K562 (cell line): Measurements from ENCODE around the gene DCAF15. TPM values are rescaled to one million over a fixed set of nuclear protein-coding genes. Genes with fewer than 3 reads are reported as not detected.

Experiments
- ATAC-seq: fragments of 200-7000 bp; cut with Tn5 transposase; 3 replicates; pipeline ENCODE4 v1.9.1; 2020; ENCODE audit warnings: moderate library complexity
- BruUV-seq: library from RNA; stranded (reverse); fragments of 400-500 nt; replicated peaks from 2 replicates; lab custom pipeline; 2021; lab: Mats Ljungman, UMichigan
- CTCF ChIA-PET: fragments of 300-600 bp; formaldehyde crosslinking; extraction: SDS; loops from one replicate; lab custom pipeline; 2021; ENCODE audit warnings: low intra/inter-chr PET ratio; lab: Yijun Ruan, JAX
- POLR2A ChIA-PET: fragments of 300-600, 350-650 bp; sonication (Branson Sonifier 250); formaldehyde crosslinking; extraction: SDS; loops from one replicate; lab custom pipeline; 2021; ENCODE audit warnings: antibody characterized with exemption, inconsistent platforms; lab: Yijun Ruan, JAX
- DNase-seq, 4 experiments: peaks; one replicate each; pipeline versions ENCODE4 v3.0.0 to v3.0.0-alpha.2; 2011 to 2018; ENCODE audit warnings: low spot score in 3 of 4, mixed read lengths in 3 of 4; ENCODE audit errors: extremely low read depth in 1 of 4
- FAIRE-seq: peaks from 2 replicates; lab custom pipeline; 2011; peaks lifted over from hg19 to GRCh38; lab: Jason Lieb, UNC
- H2AFZ ChIP-seq: 2 replicates; pipeline ENCODE4 v1.6.0; 2011; ENCODE audit warnings: low read depth, low read length, control low read depth, inconsistent platforms
- H3K27ac ChIP-seq: fragments of 200-600 bp; 3 replicates; pipeline ENCODE4 v1.8.0; 2011; ENCODE audit warnings: low read depth, mild to moderate bottlenecking, control low read depth, inconsistent platforms, low read length, moderate library complexity, mixed read lengths; ENCODE audit errors: extremely low read depth
- H3K27me3 ChIP-seq, 2 experiments: fragments of 300-600 bp in 1 of 2; 2 replicates in 1 of 2; 3 replicates in 1 of 2; pipeline versions ENCODE4 v1.6.0 to v1.8.0; 2011; ENCODE audit warnings: inconsistent platforms in 2 of 2, low read length in 2 of 2, mild to moderate bottlenecking in 1 of 2, mixed read lengths in 1 of 2, moderate library complexity in 1 of 2; ENCODE audit not compliant: control insufficient read depth in 2 of 2, insufficient read depth in 2 of 2
- H3K36me3 ChIP-seq: fragments of 300-600 bp; 3 replicates; pipeline ENCODE4 v1.8.0; 2011; ENCODE audit warnings: mild to moderate bottlenecking, low read length, inconsistent platforms; ENCODE audit not compliant: control insufficient read depth, insufficient read depth
- H3K4me1 ChIP-seq, 2 experiments: fragments of 200-600 bp in 1 of 2; replicated peaks in 1 of 2; 2 replicates in 1 of 2; 3 replicates in 1 of 2; pipeline versions ENCODE4 v1.5.1 to v1.8.0; 2011; ENCODE audit warnings: inconsistent platforms in 2 of 2, low read length in 2 of 2, mild to moderate bottlenecking in 1 of 2, mixed read lengths in 1 of 2, moderate library complexity in 1 of 2; ENCODE audit not compliant: control insufficient read depth in 2 of 2, insufficient read depth in 2 of 2
- H3K4me2 ChIP-seq: 2 replicates; pipeline ENCODE4 v1.6.1; 2011; ENCODE audit warnings: low read length, control low read depth, inconsistent platforms, mixed read lengths; ENCODE audit not compliant: insufficient read depth
- H3K4me3 ChIP-seq: fragments of 200-600 bp; sonication (generic), shearing (Covaris generic); 2 replicates; pipeline ENCODE4 v1.5.1; 2016; ENCODE audit warnings: control low read depth, inconsistent platforms
- H3K79me2 ChIP-seq: fragments of 200-600 bp; 3 replicates; pipeline ENCODE4 v1.8.0; 2011; ENCODE audit warnings: low read length, inconsistent platforms; ENCODE audit not compliant: control insufficient read depth, insufficient read depth
- H3K9ac ChIP-seq, 2 experiments: 2 replicates each; pipeline versions ENCODE4 v1.6.0 to v1.6.1; 2011; ENCODE audit warnings: low read depth in 2 of 2, low read length in 2 of 2, control low read depth in 1 of 2, inconsistent platforms in 1 of 2, mild to moderate bottlenecking in 1 of 2, mixed read lengths in 1 of 2; ENCODE audit not compliant: insufficient read depth in 1 of 2
- H3K9me1 ChIP-seq: one replicate; pipeline ENCODE4 v1.6.0; 2011; ENCODE audit warnings: inconsistent platforms, mild to moderate bottlenecking, low read length, moderate library complexity; ENCODE audit not compliant: control insufficient read depth, insufficient read depth
- H3K9me3 ChIP-seq: replicated peaks from 2 replicates; pipeline ENCODE4 v1.5.1; 2011; ENCODE audit warnings: low read depth, low read length, inconsistent platforms; ENCODE audit not compliant: control insufficient read depth, insufficient read depth
- H4K20me1 ChIP-seq: replicated peaks from 2 replicates; pipeline ENCODE4 v1.6.1; 2011; ENCODE audit warnings: low read length, inconsistent platforms, mixed read lengths; ENCODE audit not compliant: control insufficient read depth, insufficient read depth
- ADNP ChIP-seq: fragments of 200-800 bp; sonication (Bioruptor generic); IDR thresholded peaks from 2 replicates; pipeline ENCODE4 v1.6.1; 2016; ENCODE audit warnings: missing genetic modification characterization, missing compliant biosample characterization
- ARID1B ChIP-seq: fragments of 450-650 bp; IDR thresholded peaks from 2 replicates; pipeline ENCODE4 v1.6.1; 2016; ENCODE audit warnings: antibody characterized with exemption, mild to moderate bottlenecking, inconsistent platforms
- TCF7 ChIP-seq: sonication (generic); IDR thresholded peaks from 2 replicates; pipeline ENCODE4 v1.6.1; 2016; ENCODE audit warnings: antibody characterized with exemption, borderline replicate concordance
- ZBTB9 ChIP-seq: fragments of 450-650 bp; formaldehyde crosslinking; IDR thresholded peaks from 2 replicates; pipeline ENCODE4 v1.4.0; 2020; ENCODE audit warnings: mild to moderate bottlenecking, moderate library complexity
- ZNF24 ChIP-seq: fragments of 450-650 bp; IDR thresholded peaks from 2 replicates; pipeline ENCODE4 v1.6.1; 2016
- WGBS: fragments of 100-300 bp; shearing (Covaris generic); methylation state at CpG from one replicate; pipeline ENCODE4 v1.1.6; 2016; ENCODE audit warnings: low coverage, mixed read lengths; ENCODE audit not compliant: insufficient coverage; ENCODE audit errors: missing lambda C conversion rate; 5-methylcytosine and 5-hydroxymethylcytosine counted together
- in situ Hi-C: fragments of 300-500 bp; cut with MboI; formaldehyde crosslinking; loops from 4 replicates; pipeline ENCODE4 v1.15.0; 2018; ENCODE audit warnings: inconsistent platforms, mixed read lengths
- intact Hi-C: fragments of 100-400 bp; cut with micrococcal nuclease; formaldehyde crosslinking; loops from 2 replicates; pipeline ENCODE4 v1.14.2; 2022
- polyA plus RNA-seq, 8 experiments: library from polyadenylated mRNA; depleted of rRNA in 4 of 8; stranded (reverse) in 5 of 8; unstranded in 3 of 8; fragments of >200 nt; fragmentation: Nextera tagmentation in 2 of 8; fragmentation: Illumina TruSeq in 1 of 8; extraction: Ambion mirVana in 2 of 8; extraction: Trizol in 1 of 8; gene quantifications; 2 replicates each; pipeline versions ENCODE4 v1.2.1 to v1.2.3, GENCODE V29; 2011 to 2014; ENCODE audit warnings: inconsistent platforms in 1 of 8, missing spikeins in 1 of 8
- total RNA-seq, 7 experiments: library from RNA; depleted of rRNA in 6 of 7; stranded (reverse); fragments of >200 nt in 6 of 7; fragmentation: Illumina TruSeq in 2 of 7; extraction: Trizol in 2 of 7; gene quantifications; 2 replicates each; pipeline versions ENCODE4 v1.2.1 to v1.2.3, GENCODE V29; 2011 to 2021; ENCODE audit warnings: low replicate concordance in 1 of 7
- TF ChIP-seq, protein P1 (sequence below): fragments of 450-650 bp; formaldehyde crosslinking; IDR thresholded peaks from 2 replicates; pipeline ENCODE4 v1.4.0; 2020; ENCODE audit warnings: mild to moderate bottlenecking
- TF ChIP-seq, protein P2 (sequence below): fragments of 450-650 bp; conservative IDR thresholded peaks from 2 replicates; pipeline ENCODE4 v1.6.1; 2016; ENCODE audit warnings: missing genetic modification characterization, low read depth, mild to moderate bottlenecking, control low read depth, missing compliant biosample characterization

DCAF15 gene
- total and polyA plus RNA-seq, 9 of the 15 experiments (the other 6 are each of a cell fraction or from before 2014, with no cell fraction given) = 0.17 to 68.5 (median 27.7) TPM

GRCh38 chr19:13914777-13915176 is 37.5 kb upstream of the DCAF15 start:
- POLR2A ChIA-PET = interaction anchor here (1.0 kb wide), 1 partner anchor 38 kb away, joined by 4 read pairs; the partner anchor contains the start of gene DCAF15
- H3K4me1 ChIP-seq = peaks cover 0 to 16% of the 10 kb centered on the region in 2 experiments; a peak in 1 of 5 replicates
- no peak overlapping the region for H3K4me2 ChIP-seq
- BruUV-seq = no TSS peak
- ATAC-seq (no peak), FAIRE-seq (no peak), DNase-seq (peak in 1 of 4 experiments; percentile 2)
- intact Hi-C loops = no loop called here
- H3K9ac ChIP-seq = no peak overlapping the region
- no peak overlapping the region for H2AFZ ChIP-seq
- CTCF ChIA-PET = no interaction called here
- 77% methylated on average over 3 of the region's 3 CpGs for WGBS
- H3K27me3 ChIP-seq = no peaks in the 10 kb centered on the region
- peaks cover 62% of the 10 kb centered on the region for H3K36me3 ChIP-seq
- in situ Hi-C loops = no loop called here
- H3K27ac ChIP-seq = no peak overlapping the region
- no peaks in the 10 kb centered on the region for H3K9me3 ChIP-seq
- TF ChIP-seq, protein P1, sequence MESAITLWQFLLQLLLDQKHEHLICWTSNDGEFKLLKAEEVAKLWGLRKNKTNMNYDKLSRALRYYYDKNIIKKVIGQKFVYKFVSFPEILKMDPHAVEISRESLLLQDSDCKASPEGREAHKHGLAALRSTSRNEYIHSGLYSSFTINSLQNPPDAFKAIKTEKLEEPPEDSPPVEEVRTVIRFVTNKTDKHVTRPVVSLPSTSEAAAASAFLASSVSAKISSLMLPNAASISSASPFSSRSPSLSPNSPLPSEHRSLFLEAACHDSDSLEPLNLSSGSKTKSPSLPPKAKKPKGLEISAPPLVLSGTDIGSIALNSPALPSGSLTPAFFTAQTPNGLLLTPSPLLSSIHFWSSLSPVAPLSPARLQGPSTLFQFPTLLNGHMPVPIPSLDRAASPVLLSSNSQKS (CRISPR knock-in tag) = no peak
- TF ChIP-seq ZBTB9 (CRISPR knock-in tag) (no peak), ZNF24 (no peak), TCF7 (no peak), ADNP (tag) (no peak), ARID1B (no peak)
- TF ChIP-seq, protein P2, sequence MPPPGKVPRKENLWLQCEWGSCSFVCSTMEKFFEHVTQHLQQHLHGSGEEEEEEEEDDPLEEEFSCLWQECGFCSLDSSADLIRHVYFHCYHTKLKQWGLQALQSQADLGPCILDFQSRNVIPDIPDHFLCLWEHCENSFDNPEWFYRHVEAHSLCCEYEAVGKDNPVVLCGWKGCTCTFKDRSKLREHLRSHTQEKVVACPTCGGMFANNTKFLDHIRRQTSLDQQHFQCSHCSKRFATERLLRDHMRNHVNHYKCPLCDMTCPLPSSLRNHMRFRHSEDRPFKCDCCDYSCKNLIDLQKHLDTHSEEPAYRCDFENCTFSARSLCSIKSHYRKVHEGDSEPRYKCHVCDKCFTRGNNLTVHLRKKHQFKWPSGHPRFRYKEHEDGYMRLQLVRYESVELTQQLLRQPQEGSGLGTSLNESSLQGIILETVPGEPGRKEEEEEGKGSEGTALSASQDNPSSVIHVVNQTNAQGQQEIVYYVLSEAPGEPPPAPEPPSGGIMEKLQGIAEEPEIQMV = no peak
- H3K9me1 ChIP-seq = peaks cover 3% of the 10 kb centered on the region
- H3K4me3 ChIP-seq = no peak overlapping the region
- H3K79me2 ChIP-seq = no peaks in the 10 kb centered on the region
- H4K20me1 ChIP-seq = no peaks in the 10 kb centered on the region
